GM21529 (cell line): ENCODE measurements around the gene RPTOR.

ENCODE experiments used
- ATAC-seq: cut with Tn5 transposase; IDR thresholded peaks from one replicate; pipeline ENCODE4 v1.9.1; 2021; ENCODE audit not compliant: unreplicated experiment

The RPTOR gene

DNA sequence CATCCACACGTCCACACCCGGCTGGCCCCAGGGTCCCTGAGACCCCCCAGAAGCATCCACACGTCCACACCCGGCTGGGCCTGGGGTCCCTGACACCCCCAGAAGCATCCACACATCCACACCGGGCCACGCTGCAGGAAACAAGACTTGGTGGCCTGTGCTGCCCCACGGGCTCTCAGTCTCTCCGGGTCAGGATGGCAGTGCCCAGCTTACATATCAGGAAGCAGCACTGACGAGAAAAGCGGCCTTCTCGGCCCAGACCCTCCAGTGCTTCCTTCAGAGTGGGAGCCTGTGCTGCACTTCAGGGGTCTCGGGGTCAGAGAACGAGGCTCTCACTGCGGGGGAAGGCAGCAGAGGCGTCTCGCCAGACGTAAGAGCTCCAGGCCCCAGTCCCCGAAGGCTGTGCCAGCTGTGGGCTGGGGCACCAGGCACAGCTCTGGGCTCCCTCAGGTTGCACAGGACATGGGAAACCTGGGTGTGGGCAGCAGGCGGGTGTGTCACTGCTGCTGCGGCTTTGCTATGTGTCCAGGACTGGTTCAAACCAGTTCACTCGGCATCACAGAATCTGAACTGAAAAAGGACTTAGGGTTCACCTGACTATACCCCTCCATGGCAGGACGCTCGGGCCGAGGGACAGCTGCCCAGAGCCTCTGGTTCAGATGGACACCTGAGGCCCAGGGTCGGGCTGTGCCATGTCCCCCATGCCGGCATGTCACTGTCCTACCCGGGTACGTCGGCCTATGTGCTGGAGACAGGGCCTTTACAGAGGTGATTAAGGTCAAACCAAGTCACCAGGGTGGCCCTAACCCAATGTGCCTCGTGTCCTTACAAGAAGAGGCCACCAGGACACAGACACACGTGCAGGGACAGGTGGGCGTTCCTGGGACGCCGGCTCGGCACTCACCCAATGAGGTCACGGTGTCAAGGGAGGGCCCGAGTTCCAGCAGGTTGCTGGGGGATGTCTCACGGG lies 406.8 kb downstream of the RPTOR start:
- ATAC-seq = no peak

GRCh38 chr17:80952291-80952690 lies 407.7 kb downstream of the RPTOR start:
- ATAC-seq = no peak

- no peak for ATAC-seq
Measured at GRCh38 chr17:80953471-80954315, 409.1 kb downstream of the RPTOR start.

- no peak for ATAC-seq
Measured at GRCh38 chr17:80955078-80955477, 410.4 kb downstream of the RPTOR start.

DNA sequence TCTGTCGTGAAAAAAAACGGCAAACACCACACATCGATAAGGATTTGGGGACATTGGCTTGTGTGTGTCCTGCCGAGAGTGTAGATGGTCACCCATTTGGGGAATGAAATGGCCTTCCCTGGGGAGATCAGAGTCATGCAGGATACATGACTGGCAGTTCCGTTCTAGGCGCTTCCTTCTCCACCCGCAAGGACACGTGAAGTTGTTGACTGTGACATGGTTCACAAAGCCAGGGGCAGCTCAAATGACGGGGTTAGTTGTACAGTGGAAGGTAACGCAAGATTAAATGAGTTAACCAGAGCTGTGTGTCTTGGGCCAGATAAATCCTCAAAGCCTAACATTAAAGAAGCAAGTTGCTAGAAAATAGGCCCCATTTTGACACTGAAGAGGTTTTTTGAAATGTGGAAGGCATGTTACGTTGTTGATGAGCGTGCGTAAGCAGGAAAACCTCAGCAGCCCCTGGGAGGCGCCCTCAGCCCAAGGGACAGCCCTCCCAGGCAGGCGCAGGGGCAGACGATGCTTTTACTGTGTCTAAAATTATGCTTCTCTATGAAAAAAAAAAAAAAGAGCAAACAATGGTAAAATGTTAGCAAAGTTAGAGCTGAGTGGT lies 411.1 kb downstream of the RPTOR start:
- ATAC-seq = no peak

- ATAC-seq = no peak
Measured at GRCh38 chr17:80956321-80957190, 411.9 kb downstream of the RPTOR start.

- no peak for ATAC-seq
Measured at GRCh38 chr17:80957461-80957941, 412.9 kb downstream of the RPTOR start.

GRCh38 chr17:80959330-80960036 lies 414.8 kb downstream of the RPTOR start:
- ATAC-seq = no peak

DNA sequence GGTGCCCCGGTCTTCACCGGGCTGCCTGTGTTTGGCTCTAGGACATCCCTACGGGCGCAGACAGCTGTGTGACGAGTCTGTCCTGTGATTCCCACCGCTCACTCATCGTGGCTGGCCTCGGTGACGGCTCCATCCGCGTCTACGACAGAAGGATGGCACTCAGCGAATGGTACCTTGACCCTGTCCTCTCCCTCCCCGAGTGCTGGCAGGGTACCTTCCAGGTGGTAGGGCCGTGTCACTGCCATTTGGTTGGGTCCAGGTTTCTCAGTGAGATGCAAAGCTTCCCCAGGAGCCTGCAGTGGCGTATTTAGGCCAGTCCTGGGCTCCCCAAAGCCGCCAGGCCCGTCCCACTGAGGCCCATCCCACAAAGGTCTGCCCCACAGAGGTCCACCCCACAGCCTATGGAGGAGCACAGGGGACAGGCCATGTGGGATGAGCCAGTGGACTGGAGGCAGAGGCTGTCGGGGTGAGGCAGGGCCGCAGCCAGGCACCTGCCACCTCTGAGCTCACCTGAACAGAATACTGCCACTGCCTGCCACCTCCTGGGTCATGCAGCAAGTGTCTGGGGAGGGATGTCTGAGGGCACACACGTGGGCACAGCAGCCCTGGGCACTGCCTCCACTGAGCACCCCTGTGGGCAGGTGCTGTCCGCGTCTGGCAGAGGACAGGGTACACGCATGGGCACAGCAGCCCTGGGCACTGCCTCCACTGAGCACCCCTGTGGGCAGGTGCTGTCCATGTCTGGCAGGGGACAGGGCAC lies 415.6 kb downstream of the RPTOR start:
- ATAC-seq = no peak

- ATAC-seq = no peak
Measured at GRCh38 chr17:80960797-80961452, 416.3 kb downstream of the RPTOR start.

- ATAC-seq = no peak
Measured at GRCh38 chr17:80961541-80962330, 417.1 kb downstream of the RPTOR start.

DNA sequence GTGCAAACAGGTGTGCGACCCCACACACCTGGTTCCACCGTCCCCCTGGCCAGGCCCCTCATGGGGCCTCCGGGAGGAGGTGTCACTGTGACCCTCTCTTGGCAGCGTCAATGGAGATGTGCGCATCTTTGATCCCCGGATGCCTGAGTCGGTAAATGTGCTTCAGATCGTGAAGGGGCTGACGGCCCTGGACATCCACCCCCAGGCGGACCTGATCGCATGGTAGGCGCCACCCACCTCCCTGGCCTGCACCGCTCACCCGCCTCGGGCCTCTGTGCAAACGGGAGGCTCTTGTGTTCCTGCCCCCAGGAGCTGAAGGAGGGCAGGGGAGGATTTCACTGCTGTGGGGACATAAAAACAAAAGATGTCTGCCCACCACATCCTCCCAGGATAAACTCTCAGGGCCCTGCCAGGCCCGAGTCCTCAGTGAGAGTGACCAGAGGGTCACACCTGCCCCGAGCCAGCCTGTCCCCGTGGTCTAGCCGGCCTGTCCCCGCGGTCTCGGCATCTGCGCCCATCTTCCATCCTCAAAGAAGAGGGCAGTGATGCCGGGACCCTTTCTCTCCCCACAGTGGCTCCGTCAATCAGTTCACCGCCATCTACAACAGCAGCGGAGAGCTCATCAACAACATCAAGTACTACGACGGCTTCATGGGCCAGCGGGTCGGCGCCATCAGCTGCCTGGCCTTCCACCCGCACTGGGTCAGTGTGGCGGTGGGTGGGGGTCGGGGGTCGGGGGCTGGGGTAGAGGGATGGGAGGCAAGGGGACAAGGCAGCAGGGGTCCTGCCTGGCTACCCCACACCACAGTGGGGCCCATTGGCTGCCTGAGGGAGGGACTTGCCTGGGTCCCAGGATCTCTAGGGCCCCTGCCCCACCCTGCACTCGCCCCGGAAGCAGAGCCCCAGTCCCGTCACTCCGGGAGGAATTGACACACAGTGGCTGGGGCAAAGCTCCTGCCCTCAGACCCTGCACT lies 418.0 kb downstream of the RPTOR start:
- no peak for ATAC-seq

GRCh38 chr17:80963812-80964543 lies 419.3 kb downstream of the RPTOR start:
- no peak for ATAC-seq

- no peak for ATAC-seq
Measured at GRCh38 chr17:80964544-80964856, 419.9 kb downstream of the RPTOR start.

DNA sequence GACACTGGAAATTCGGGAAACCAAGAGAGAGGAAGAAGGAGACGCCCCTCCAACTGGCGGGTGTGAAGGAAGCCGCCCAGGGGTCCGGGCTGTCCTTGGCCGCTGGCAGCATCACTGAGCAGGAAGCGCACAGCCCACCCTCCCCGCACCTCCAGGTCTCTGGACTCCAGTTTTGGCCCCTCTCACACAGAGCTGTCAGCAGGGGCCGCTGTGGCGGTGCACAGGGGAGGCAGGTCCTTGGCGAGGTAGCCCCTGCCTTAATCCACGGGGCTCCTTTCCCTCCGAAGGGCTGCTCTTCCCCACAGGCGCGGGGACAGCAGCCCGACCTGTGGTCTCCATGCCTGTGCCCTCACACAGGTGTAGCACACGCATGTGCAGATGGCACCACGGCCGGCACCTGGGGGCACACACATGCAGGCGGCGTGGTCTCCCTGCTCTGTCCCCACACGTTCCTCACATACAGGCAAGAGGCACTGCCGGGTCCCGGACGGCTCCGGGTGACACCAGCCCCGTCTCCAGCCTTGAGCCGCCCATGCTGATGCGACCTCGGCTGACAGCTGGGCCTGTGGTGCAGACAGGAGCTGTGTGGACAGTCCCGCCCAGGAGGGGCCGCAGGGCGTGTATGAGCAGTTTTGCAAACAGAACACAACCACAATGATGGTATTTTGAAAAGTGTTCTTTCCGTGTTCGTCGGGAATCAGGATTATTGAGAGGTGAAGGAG lies 420.4 kb downstream of the RPTOR start:
- ATAC-seq = no peak
